Panc1 (cell line): ENCODE measurements around the gene ZNF774. TPM values are rescaled to one million over a fixed set of nuclear protein-coding genes. Genes with fewer than 3 reads are reported as not detected.
A peak's percentile ranks its signal among the peaks of the same experiment; 100 is the strongest.

ENCODE experiments used
- ATAC-seq: fragments of 200-7000 bp; cut with Tn5 transposase; 2 replicates; pipeline ENCODE4 v1.9.1; 2020; ENCODE audit warnings: mild to moderate bottlenecking, moderate library complexity
- BruUV-seq: library from RNA; stranded (reverse); fragments of 400-500 nt; replicated peaks from 2 replicates; lab custom pipeline; 2021; lab: Mats Ljungman, UMichigan
- CTCF ChIA-PET: fragments of 300-600 bp; sonication (Branson Sonifier 250); formaldehyde crosslinking; loops from one replicate; lab custom pipeline; 2022; ENCODE audit warnings: antibody characterized with exemption; lab: Charles Lee
- POLR2A ChIA-PET: fragments of 300-600 bp; sonication (Branson Sonifier 250); formaldehyde crosslinking; loops from one replicate; lab custom pipeline; 2022; ENCODE audit warnings: antibody characterized with exemption; lab: Charles Lee
- DNase-seq: peaks from one replicate; pipeline ENCODE4 v3.0.0-alpha.2; 2010; ENCODE audit warnings: low read depth, low spot score
- H3K27ac ChIP-seq: 2 replicates; pipeline ENCODE4 v1.5.1; 2011; ENCODE audit warnings: mild to moderate bottlenecking, low read length, inconsistent platforms
- H3K27me3 ChIP-seq: fragments of 200-500 bp; sonication (Bioruptor generic); 2 replicates; pipeline ENCODE4 v1.6.0; 2014; ENCODE audit warnings: low read length, inconsistent platforms; ENCODE audit not compliant: control insufficient read depth, insufficient read depth
- H3K36me3 ChIP-seq: fragments of 200-500 bp; sonication (Bioruptor generic); 2 replicates; pipeline ENCODE4 v1.5.1; 2014; ENCODE audit warnings: inconsistent platforms, mild to moderate bottlenecking, low read length, moderate library complexity; ENCODE audit not compliant: control insufficient read depth, insufficient read depth
- H3K4me1 ChIP-seq: 2 replicates; pipeline ENCODE4 v1.5.1; 2011; ENCODE audit warnings: inconsistent platforms, mild to moderate bottlenecking, low read length, moderate library complexity; ENCODE audit not compliant: control insufficient read depth, insufficient read depth
- H3K4me3 ChIP-seq, 2 experiments: 2 replicates each; pipeline ENCODE4 v1.5.1; 2011 to 2012; ENCODE audit warnings: low read depth in 2 of 2, low read length in 2 of 2, mild to moderate bottlenecking in 2 of 2, inconsistent platforms in 1 of 2, moderate library complexity in 1 of 2
- H3K9me3 ChIP-seq: fragments of 200-500 bp; sonication (Bioruptor generic); 2 replicates; pipeline ENCODE4 v1.5.1; 2014; ENCODE audit warnings: low read depth, mild to moderate bottlenecking, inconsistent platforms, low read length, moderate library complexity; ENCODE audit not compliant: control insufficient read depth, insufficient read depth
- CTCF ChIP-seq: fragments of 450-650 bp; IDR thresholded peaks from 2 replicates; pipeline ENCODE4 v1.5.1; 2017; ENCODE audit warnings: mild to moderate bottlenecking
- POLR2AphosphoS5 ChIP-seq: IDR thresholded peaks from 2 replicates; pipeline ENCODE4 v1.6.1; 2012; ENCODE audit warnings: mild to moderate bottlenecking, low read depth, low read length, moderate library complexity
- SIN3A ChIP-seq: IDR thresholded peaks from 2 replicates; pipeline ENCODE4 v1.6.1; 2012; ENCODE audit warnings: low read depth, mild to moderate bottlenecking, low read length, moderate library complexity, borderline replicate concordance; ENCODE audit not compliant: insufficient read depth
- TCF7L2 ChIP-seq: IDR thresholded peaks from 2 replicates; pipeline ENCODE4 v1.6.1; 2011; ENCODE audit warnings: mild to moderate bottlenecking, low read depth, low read length, inconsistent platforms
- in situ Hi-C: cut with HindIII; loops from 2 replicates; pipeline ENCODE4 v1.10.0; 2016; ENCODE audit warnings: low sequenced_read_pairs, low pct_unique_long_range_greater_than_20kb
- intact Hi-C: fragments of 100-400 bp; cut with micrococcal nuclease; formaldehyde crosslinking; loops from one replicate; pipeline ENCODE4 v1.10.0; 2022; ENCODE audit not compliant: unreplicated experiment
- total RNA-seq: library from RNA; stranded (reverse); gene quantifications from one replicate; pipeline ENCODE4 v1.2.1, GENCODE V29; 2021; ENCODE audit not compliant: unreplicated experiment
- TF ChIP-seq, protein P1 (sequence below), 2 experiments: IDR thresholded peaks; 2 replicates each; pipeline ENCODE4 v1.6.1; 2011 to 2012; ENCODE audit warnings: low read depth in 2 of 2, control low read depth in 1 of 2, low read length in 1 of 2, mild to moderate bottlenecking in 1 of 2, moderate library complexity in 1 of 2; ENCODE audit not compliant: insufficient read depth in 1 of 2

The ZNF774 gene
- total RNA-seq, 1 experiment from 2014 or later = 5.2 TPM

DNA sequence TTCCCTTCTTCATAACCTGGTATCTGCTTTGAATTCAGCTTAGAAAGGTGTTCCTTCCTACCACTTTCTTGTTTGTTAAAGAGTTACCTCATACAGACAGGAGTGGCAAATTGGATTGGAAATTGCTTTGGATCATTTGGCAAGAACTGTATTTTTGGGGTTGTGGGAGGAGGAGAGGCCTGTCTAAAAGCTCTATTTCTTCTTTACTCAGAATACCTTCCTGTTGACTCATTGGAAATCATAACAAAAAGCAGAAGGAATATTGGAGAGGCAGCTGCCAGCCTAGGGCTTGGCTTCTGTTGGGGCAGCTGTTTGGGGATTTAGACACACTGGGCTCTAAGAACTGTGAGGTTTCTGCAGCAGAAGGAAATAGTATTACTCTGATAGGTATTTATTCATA is 50.1 kb downstream of the ZNF774 start:
- peak overlapping the region; percentile 98 for H3K27ac ChIP-seq
- in situ Hi-C loops (no loop called here), intact Hi-C loops (no loop called here)
- ChIA-PET CTCF (interaction anchor here (0.6 kb wide), 1 partner anchor 127 kb away, joined by 3 read pairs; no protein-coding TSS in a partner anchor), POLR2A (interaction anchor here (1.3 to 1.5 kb wide), 2 partner anchors 9 to 14 kb away, joined by 4 read pairs; partner anchors contain the start of gene IQGAP1)
- ATAC-seq (peak; percentile 80), DNase-seq (peak; percentile 75)
- peak overlapping the region in 1 of 2 experiments; percentile 26; a peak in 2 of 4 replicates for H3K4me3 ChIP-seq
- BruUV-seq = no TSS peak
- peaks cover 79% of the 10 kb centered on the region for H3K4me1 ChIP-seq
- H3K36me3 ChIP-seq = no peaks in the 10 kb centered on the region; the same call in 1 of the 2 replicates
- H3K27me3 ChIP-seq = no peaks in the 10 kb centered on the region
- H3K9me3 ChIP-seq = no peaks in the 10 kb centered on the region
- TF ChIP-seq, protein P1, sequence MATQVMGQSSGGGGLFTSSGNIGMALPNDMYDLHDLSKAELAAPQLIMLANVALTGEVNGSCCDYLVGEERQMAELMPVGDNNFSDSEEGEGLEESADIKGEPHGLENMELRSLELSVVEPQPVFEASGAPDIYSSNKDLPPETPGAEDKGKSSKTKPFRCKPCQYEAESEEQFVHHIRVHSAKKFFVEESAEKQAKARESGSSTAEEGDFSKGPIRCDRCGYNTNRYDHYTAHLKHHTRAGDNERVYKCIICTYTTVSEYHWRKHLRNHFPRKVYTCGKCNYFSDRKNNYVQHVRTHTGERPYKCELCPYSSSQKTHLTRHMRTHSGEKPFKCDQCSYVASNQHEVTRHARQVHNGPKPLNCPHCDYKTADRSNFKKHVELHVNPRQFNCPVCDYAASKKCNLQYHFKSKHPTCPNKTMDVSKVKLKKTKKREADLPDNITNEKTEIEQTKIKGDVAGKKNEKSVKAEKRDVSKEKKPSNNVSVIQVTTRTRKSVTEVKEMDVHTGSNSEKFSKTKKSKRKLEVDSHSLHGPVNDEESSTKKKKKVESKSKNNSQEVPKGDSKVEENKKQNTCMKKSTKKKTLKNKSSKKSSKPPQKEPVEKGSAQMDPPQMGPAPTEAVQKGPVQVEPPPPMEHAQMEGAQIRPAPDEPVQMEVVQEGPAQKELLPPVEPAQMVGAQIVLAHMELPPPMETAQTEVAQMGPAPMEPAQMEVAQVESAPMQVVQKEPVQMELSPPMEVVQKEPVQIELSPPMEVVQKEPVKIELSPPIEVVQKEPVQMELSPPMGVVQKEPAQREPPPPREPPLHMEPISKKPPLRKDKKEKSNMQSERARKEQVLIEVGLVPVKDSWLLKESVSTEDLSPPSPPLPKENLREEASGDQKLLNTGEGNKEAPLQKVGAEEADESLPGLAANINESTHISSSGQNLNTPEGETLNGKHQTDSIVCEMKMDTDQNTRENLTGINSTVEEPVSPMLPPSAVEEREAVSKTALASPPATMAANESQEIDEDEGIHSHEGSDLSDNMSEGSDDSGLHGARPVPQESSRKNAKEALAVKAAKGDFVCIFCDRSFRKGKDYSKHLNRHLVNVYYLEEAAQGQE (IDR thresholded peaks at IDR 0.05; ENCODE audit: insufficient read depth in 1 of 2, low read depth in 2 of 2, low read length in 1 of 2) = no peak
- TF ChIP-seq POLR2AphosphoS5 (peak; percentile 44; the same call in 1 of the 2 replicates), TCF7L2 (0 out of 2 replicates have a peak, but pooled peaks have one; percentile 20), SIN3A (no peak), CTCF (no peak)

DNA sequence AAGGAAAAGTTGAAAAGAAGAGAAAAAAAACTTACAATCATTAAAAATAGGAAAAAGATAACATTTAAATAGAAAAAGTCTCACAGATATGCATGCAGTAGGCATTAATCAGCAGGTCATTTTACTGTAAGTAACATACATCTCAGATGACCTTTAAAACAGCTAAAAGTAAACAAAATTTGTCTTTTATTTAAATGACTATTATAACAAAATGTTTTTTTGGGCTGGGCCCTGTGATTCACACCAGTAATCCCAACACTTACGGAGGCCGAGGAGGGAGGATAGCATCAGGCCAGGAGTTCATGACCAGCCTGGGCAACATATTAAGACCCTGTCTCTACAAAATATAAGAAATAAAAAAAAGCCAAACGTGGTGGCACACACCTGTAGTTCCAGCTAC is 50.7 kb downstream of the ZNF774 start:
- intact Hi-C loops = no loop called here
- H3K4me3 ChIP-seq = no peak overlapping the region
- TSS peak; percentile 15 for BruUV-seq
- peak overlapping the region; percentile 98 for H3K27ac ChIP-seq
- TF ChIP-seq CTCF (no peak), POLR2AphosphoS5 (no peak), TCF7L2 (no peak), SIN3A (no peak)
- TF ChIP-seq, protein P1 (IDR thresholded peaks at IDR 0.05; ENCODE audit: insufficient read depth in 1 of 2, low read depth in 2 of 2, low read length in 1 of 2) = no peak
- peaks cover 84% of the 10 kb centered on the region for H3K4me1 ChIP-seq
- no peaks in the 10 kb centered on the region for H3K9me3 ChIP-seq
- H3K27me3 ChIP-seq = no peaks in the 10 kb centered on the region
- ATAC-seq (no peak), DNase-seq (no peak)
- POLR2A ChIA-PET = interaction anchor here (1.5 kb wide), 1 partner anchor 9 kb away, joined by 4 read pairs; no protein-coding TSS in a partner anchor
- CTCF ChIA-PET = no interaction called here
- in situ Hi-C loops = no loop called here
- H3K36me3 ChIP-seq = no peaks in the 10 kb centered on the region; the same call in 1 of the 2 replicates
